NCI-H2227 treated with DMSO at 0.1 percent for 48 hours (cell line): Measurements from ENCODE around the gene ERGIC1.
A peak's percentile ranks its signal among the peaks of the same experiment; 100 is the strongest.

Source experiments
- DNase-seq: peaks from one replicate; lab custom pipeline; 2025; lab: John Stamatoyannopoulos, UW

ERGIC1 gene

GRCh38 chr5:172921906-172922305 lies 87.9 kb downstream of the ERGIC1 start:
- no peak for DNase-seq

GRCh38 chr5:172923539-172923938 lies 89.5 kb downstream of the ERGIC1 start:
- no peak for DNase-seq

GRCh38 chr5:172925336-172925948 lies 91.4 kb downstream of the ERGIC1 start:
- DNase-seq: no peak

- DNase-seq: no peak
Measured at GRCh38 chr5:172926008-172926523, 92.0 kb downstream of the ERGIC1 start.

- no peak for DNase-seq
Measured at GRCh38 chr5:172926796-172927195, 92.7 kb downstream of the ERGIC1 start.

- DNase-seq: no peak
Measured at GRCh38 chr5:172929371-172929838, 95.4 kb downstream of the ERGIC1 start.

- DNase-seq: no peak
Measured at GRCh38 chr5:172931001-172931536, 97.0 kb downstream of the ERGIC1 start.

- DNase-seq: no peak
Measured at GRCh38 chr5:172932313-172933017, 98.4 kb downstream of the ERGIC1 start.

- DNase-seq: no peak
Measured at GRCh38 chr5:172933238-172933637, 99.2 kb downstream of the ERGIC1 start.

- no peak for DNase-seq
Measured at GRCh38 chr5:172935096-172935495, 101.0 kb downstream of the ERGIC1 start.

- no peak for DNase-seq
Measured at GRCh38 chr5:172936401-172936800, 102.3 kb downstream of the ERGIC1 start.

GRCh38 chr5:172939071-172939470 lies 105.0 kb downstream of the ERGIC1 start:
- DNase-seq: no peak

GRCh38 chr5:172939611-172940267 lies 105.7 kb downstream of the ERGIC1 start:
- peak; percentile 39 for DNase-seq

- DNase-seq: no peak
Measured at GRCh38 chr5:172940268-172941066, 106.4 kb downstream of the ERGIC1 start.

GRCh38 chr5:172941067-172941516 lies 107.0 kb downstream of the ERGIC1 start:
- peak; percentile 2 for DNase-seq

- no peak for DNase-seq
Measured at GRCh38 chr5:172942556-172942955, 108.5 kb downstream of the ERGIC1 start.

- DNase-seq: peak; percentile 20
Measured at GRCh38 chr5:172943283-172943841, 109.3 kb downstream of the ERGIC1 start.

GRCh38 chr5:172943906-172944305 lies 109.9 kb downstream of the ERGIC1 start:
- DNase-seq: no peak

GRCh38 chr5:172944741-172945140 lies 110.7 kb downstream of the ERGIC1 start:
- DNase-seq: no peak

- DNase-seq: no peak
Measured at GRCh38 chr5:172945151-172945550, 111.1 kb downstream of the ERGIC1 start.

GRCh38 chr5:172946146-172946545 lies 112.1 kb downstream of the ERGIC1 start:
- no peak for DNase-seq
